Mucosa of rectum (tissue), 2 donors: ENCODE measurements around the gene ZNF438.

Experiments
- H3K27ac ChIP-seq, 2 donors: one replicate each; pipeline ENCODE4 v1.7.0; 2013; ENCODE audit warnings: inconsistent platforms in 2 of 2, low read depth in 2 of 2, low read length in 2 of 2
- H3K27me3 ChIP-seq, 2 donors: one replicate each; pipeline ENCODE4 v1.7.0; 2013; ENCODE audit warnings: low read length in 2 of 2; ENCODE audit not compliant: control insufficient read depth in 2 of 2, insufficient read depth in 2 of 2
- H3K36me3 ChIP-seq, 2 donors: one replicate each; pipeline ENCODE4 v1.7.0; 2013; ENCODE audit warnings: low read length in 2 of 2; ENCODE audit not compliant: control insufficient read depth in 2 of 2, insufficient read depth in 2 of 2
- H3K4me1 ChIP-seq, 2 donors: one replicate each; pipeline ENCODE4 v1.7.0; 2013; ENCODE audit warnings: low read length in 2 of 2, mild to moderate bottlenecking in 1 of 2; ENCODE audit not compliant: control insufficient read depth in 2 of 2, insufficient read depth in 2 of 2
- H3K4me3 ChIP-seq, 2 donors: one replicate each; pipeline ENCODE4 v1.7.0; 2013; ENCODE audit warnings: low read length in 2 of 2
- H3K9ac ChIP-seq, 2 donors: one replicate each; pipeline ENCODE4 v1.7.0; 2013; ENCODE audit warnings: low read length in 2 of 2, low read depth in 1 of 2, mild to moderate bottlenecking in 1 of 2
- H3K9me3 ChIP-seq, 2 donors: one replicate each; pipeline ENCODE4 v1.7.0; 2013; ENCODE audit warnings: low read length in 2 of 2; ENCODE audit not compliant: control insufficient read depth in 2 of 2
- donor health status: healthy.
- donor health status: Normal muscosa, but diverticular disease.

Gene ZNF438

GRCh38 chr10:30858499-30858898 is 173.2 kb downstream of the ZNF438 start:
- Histone ChIP-seq H3K4me3 (no peak overlapping the region), H3K36me3 (no peaks in the 10 kb centered on the region), H3K27me3 (no peaks in the 10 kb centered on the region), H3K9me3 (no peaks in the 10 kb centered on the region), H3K27ac (no peak overlapping the region), H3K9ac (no peak overlapping the region), H3K4me1 (peaks cover 0 to 3% of the 10 kb centered on the region in 2 donors)

- Histone ChIP-seq H3K27me3 (no peaks in the 10 kb centered on the region), H3K27ac (no peak overlapping the region), H3K4me3 (no peak overlapping the region), H3K9ac (no peak overlapping the region), H3K9me3 (no peaks in the 10 kb centered on the region), H3K4me1 (no peaks in the 10 kb centered on the region), H3K36me3 (no peaks in the 10 kb centered on the region)
Measured at GRCh38 chr10:30857803-30858202, 173.9 kb downstream of the ZNF438 start.

- Histone ChIP-seq H3K27ac (no peak overlapping the region), H3K4me3 (no peak overlapping the region), H3K27me3 (no peaks in the 10 kb centered on the region), H3K36me3 (no peaks in the 10 kb centered on the region), H3K9ac (no peak overlapping the region), H3K9me3 (no peaks in the 10 kb centered on the region), H3K4me1 (no peaks in the 10 kb centered on the region)
Measured at GRCh38 chr10:30855131-30855530, 176.5 kb downstream of the ZNF438 start.

- Histone ChIP-seq H3K27ac (no peak overlapping the region), H3K27me3 (no peaks in the 10 kb centered on the region), H3K4me1 (no peaks in the 10 kb centered on the region), H3K9ac (no peak overlapping the region), H3K9me3 (no peaks in the 10 kb centered on the region), H3K4me3 (no peak overlapping the region), H3K36me3 (no peaks in the 10 kb centered on the region)
Measured at GRCh38 chr10:30854656-30855055, 177.0 kb downstream of the ZNF438 start.

- Histone ChIP-seq H3K9me3 (no peaks in the 10 kb centered on the region), H3K27me3 (no peaks in the 10 kb centered on the region), H3K27ac (no peak overlapping the region), H3K4me1 (no peaks in the 10 kb centered on the region), H3K9ac (no peak overlapping the region), H3K36me3 (peaks cover 0 to 2% of the 10 kb centered on the region in 2 donors), H3K4me3 (no peak overlapping the region)
Measured at GRCh38 chr10:30853066-30853465, 178.6 kb downstream of the ZNF438 start.

DNA sequence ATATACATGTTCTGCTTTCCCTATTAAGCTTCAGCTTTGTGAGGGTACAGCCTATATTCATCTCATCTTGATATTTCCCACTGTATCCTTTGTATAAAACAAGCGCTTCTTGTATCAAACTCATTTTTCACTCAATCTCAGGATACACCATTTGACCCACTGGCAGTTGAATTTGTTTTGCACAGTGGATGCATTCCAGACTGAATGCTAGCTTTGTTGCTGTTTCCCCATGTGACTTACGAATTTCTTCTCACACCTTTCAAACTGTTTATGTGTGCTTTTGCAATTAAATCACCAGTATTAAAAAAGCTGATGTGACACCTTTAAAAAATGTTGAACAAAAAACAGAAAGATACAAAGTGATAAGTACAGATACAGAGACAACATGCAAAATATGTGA is 180.9 kb downstream of the ZNF438 start:
- Histone ChIP-seq H3K9me3 (no peaks in the 10 kb centered on the region), H3K36me3 (peaks cover 0 to 2% of the 10 kb centered on the region in 2 donors)

DNA sequence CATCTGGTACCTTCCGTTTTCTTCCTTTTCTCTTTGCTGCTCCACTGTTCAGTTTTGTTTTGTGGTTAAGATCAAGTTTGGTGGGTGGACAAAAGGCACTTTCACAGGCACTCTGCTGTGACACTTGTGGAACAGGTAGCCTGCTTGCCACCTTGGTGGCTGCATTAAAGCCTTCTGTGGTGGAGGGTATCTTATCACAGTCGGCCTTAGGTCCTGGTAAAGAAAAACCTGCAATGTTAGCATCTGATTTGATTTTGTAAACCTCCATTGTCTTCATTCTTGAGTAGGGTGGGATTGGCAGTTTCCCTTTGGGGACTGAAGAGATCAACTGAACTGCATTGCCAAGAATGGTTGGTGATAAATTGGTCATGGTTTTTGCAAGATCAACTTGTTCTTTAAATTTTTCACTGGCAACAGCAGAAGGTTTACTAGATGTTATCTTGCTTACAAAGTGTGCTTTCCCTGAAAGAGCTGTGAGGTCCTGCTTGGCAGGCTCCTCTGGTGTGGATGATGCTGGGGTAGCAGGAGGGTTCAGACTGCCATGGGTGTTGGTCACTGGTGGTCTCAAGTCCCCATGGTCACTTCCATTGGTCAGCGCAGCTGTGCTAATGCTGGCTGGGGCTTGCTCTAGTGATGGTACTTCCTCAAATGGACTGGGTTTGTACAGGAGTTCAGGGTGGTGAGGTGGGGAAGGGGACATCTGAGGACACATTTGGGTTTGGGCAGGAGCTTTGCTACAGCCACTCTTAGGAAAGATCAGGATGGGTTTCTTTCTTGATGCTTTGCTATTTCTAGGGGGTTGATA is 182.2 kb downstream of the ZNF438 start:
- H3K4me1 ChIP-seq: no peaks in the 10 kb centered on the region
- peaks cover 0 to 2% of the 10 kb centered on the region in 2 donors for H3K36me3 ChIP-seq
- no peaks in the 10 kb centered on the region for H3K27me3 ChIP-seq
- no peak overlapping the region for H3K9ac ChIP-seq
- no peak overlapping the region for H3K27ac ChIP-seq
- H3K9me3 ChIP-seq: no peaks in the 10 kb centered on the region
- H3K4me3 ChIP-seq: no peak overlapping the region

More for the DNA sequence above, 180.9 kb downstream of the ZNF438 start:
- Histone ChIP-seq H3K27ac (no peak overlapping the region), H3K27me3 (no peaks in the 10 kb centered on the region), H3K4me3 (no peak overlapping the region), H3K9ac (no peak overlapping the region), H3K4me1 (no peaks in the 10 kb centered on the region)

DNA sequence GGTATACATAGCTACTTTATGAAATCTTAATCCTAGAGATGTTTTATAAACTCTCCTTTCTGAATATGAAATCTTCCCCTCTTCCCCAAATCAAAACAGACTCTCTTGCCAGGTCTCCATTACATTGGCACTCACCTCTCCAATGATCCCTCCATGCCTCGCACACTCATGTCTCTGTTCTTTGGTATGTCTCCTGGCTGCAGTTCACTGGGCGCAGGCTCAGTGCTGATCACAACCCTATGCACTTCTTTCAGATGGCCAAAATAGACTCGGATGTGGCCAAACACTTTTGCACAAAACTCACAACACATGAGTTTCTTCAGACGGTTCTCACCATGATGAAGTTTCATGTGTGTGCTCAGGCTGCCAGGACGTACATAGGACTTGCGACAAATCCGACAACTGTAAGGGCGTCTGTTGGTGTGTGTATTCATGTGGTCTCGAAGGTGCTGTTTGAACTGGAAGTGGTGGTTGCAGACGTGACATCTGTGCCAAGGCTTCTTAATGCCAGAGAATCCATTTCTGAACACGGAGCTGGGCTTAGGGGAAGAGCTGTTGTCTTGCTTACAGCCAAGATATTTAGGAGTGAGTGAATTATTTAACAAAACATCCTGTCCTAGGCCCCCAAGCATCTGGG is 183.2 kb downstream of the ZNF438 start:
- Histone ChIP-seq H3K4me1 (no peaks in the 10 kb centered on the region), H3K36me3 (peaks cover 0 to 2% of the 10 kb centered on the region in 2 donors), H3K27me3 (no peaks in the 10 kb centered on the region), H3K27ac (no peak overlapping the region), H3K9me3 (no peaks in the 10 kb centered on the region), H3K4me3 (no peak overlapping the region), H3K9ac (no peak overlapping the region)

- H3K9ac ChIP-seq: no peak overlapping the region
- no peaks in the 10 kb centered on the region for H3K27me3 ChIP-seq
- peaks cover 0 to 2% of the 10 kb centered on the region in 2 donors for H3K36me3 ChIP-seq
- H3K4me1 ChIP-seq: no peaks in the 10 kb centered on the region
- no peak overlapping the region for H3K4me3 ChIP-seq
- no peaks in the 10 kb centered on the region for H3K9me3 ChIP-seq
- H3K27ac ChIP-seq: no peak overlapping the region
Measured at GRCh38 chr10:30847642-30848041, 184.0 kb downstream of the ZNF438 start.

GRCh38 chr10:30847199-30847598 is 184.5 kb downstream of the ZNF438 start:
- peaks cover 0 to 2% of the 10 kb centered on the region in 2 donors for H3K36me3 ChIP-seq
- H3K4me3 ChIP-seq: no peak overlapping the region
- no peaks in the 10 kb centered on the region for H3K4me1 ChIP-seq
- no peaks in the 10 kb centered on the region for H3K27me3 ChIP-seq
- H3K9ac ChIP-seq: no peak overlapping the region
- H3K9me3 ChIP-seq: no peaks in the 10 kb centered on the region
- H3K27ac ChIP-seq: no peak overlapping the region
